H54 (cell line): Measurements from ENCODE around the gene AK1.
A peak's percentile ranks its signal among the peaks of the same experiment; 100 is the strongest.

Source experiments
- DNase-seq: peaks from one replicate; pipeline ENCODE4 v3.0.0; 2011; ENCODE audit warnings: low spot score, mixed read lengths; ENCODE audit not compliant: insufficient read length
- FAIRE-seq: peaks from 3 replicates; lab custom pipeline; 2011; peaks lifted over from hg19 to GRCh38; lab: Jason Lieb, UNC
- POLR2A ChIP-seq: IDR thresholded peaks from 2 replicates; pipeline ENCODE4 v1.6.1; 2011; ENCODE audit warnings: low read depth, mild to moderate bottlenecking, low read length

The AK1 gene

GRCh38 chr9:127877566-127877998 is at the start of gene AK1:
AK1 (minus strand) TSS chr9:127877675; CDS start chr9:127874617, 3,058 bp downstream.
- peak; percentile 87 for TF ChIP-seq POLR2A
- DNase-seq = peak; percentile 85
- FAIRE-seq = no peak

- no peak for TF ChIP-seq POLR2A
- FAIRE-seq (no peak), DNase-seq (no peak)
Measured at GRCh38 chr9:127926906-127927200, 49.4 kb upstream of the AK1 start.

GRCh38 chr9:127925959-127926905 is 48.8 kb upstream of the AK1 start:
- FAIRE-seq (no peak), DNase-seq (no peak)
- no peak for TF ChIP-seq POLR2A

- DNase-seq (no peak), FAIRE-seq (no peak)
- TF ChIP-seq POLR2A = no peak
Measured at GRCh38 chr9:127924736-127925444, 47.4 kb upstream of the AK1 start.

GRCh38 chr9:127923771-127924170 is 46.3 kb upstream of the AK1 start:
- peak; percentile 75 for FAIRE-seq
- DNase-seq = peak; percentile 99
- no peak for TF ChIP-seq POLR2A

- FAIRE-seq (no peak), DNase-seq (no peak)
- TF ChIP-seq POLR2A = no peak
Measured at GRCh38 chr9:127923046-127923445, 45.6 kb upstream of the AK1 start.

- no peak for TF ChIP-seq POLR2A
- FAIRE-seq (no peak), DNase-seq (peak; percentile 94)
Measured at GRCh38 chr9:127921557-127922120, 44.2 kb upstream of the AK1 start.

- no peak for DNase-seq
- TF ChIP-seq POLR2A = no peak
- no peak for FAIRE-seq
Measured at GRCh38 chr9:127920794-127921193, 43.3 kb upstream of the AK1 start.

GRCh38 chr9:127919253-127919815 is 41.9 kb upstream of the AK1 start:
- FAIRE-seq (peak; percentile 97), DNase-seq (peak; percentile 99)
- no peak for TF ChIP-seq POLR2A

- FAIRE-seq = no peak
- no peak for DNase-seq
- no peak for TF ChIP-seq POLR2A
Measured at GRCh38 chr9:127918183-127919107, 41.0 kb upstream of the AK1 start.

- no peak for TF ChIP-seq POLR2A
- no peak for FAIRE-seq
- no peak for DNase-seq
Measured at GRCh38 chr9:127917603-127918002, 40.1 kb upstream of the AK1 start.

GRCh38 chr9:127916720-127917581 is 39.5 kb upstream of the AK1 start, which contains the start of gene ST6GALNAC4:
ST6GALNAC4 (minus strand) TSS chr9:127917041; CDS start chr9:127916419, 622 bp downstream.
- TF ChIP-seq POLR2A = peak; percentile 66
- peak; percentile 96 for DNase-seq
- no peak for FAIRE-seq
